SK-N-DZ (cell line): ENCODE data around the gene EPDR1. TPM values are rescaled to one million over a fixed set of nuclear protein-coding genes. Genes with fewer than 3 reads are reported as not detected.

Experiments
- DNase-seq: peaks from one replicate; pipeline ENCODE4 v3.0.0-alpha.2; 2015; ENCODE audit warnings: low spot score
- polyA plus RNA-seq, 2 experiments: library from polyadenylated mRNA; depleted of rRNA; stranded (reverse); fragments of >200 nt; gene quantifications; 2 replicates each; pipeline ENCODE4 v1.2.3, GENCODE V29; 2014

Gene EPDR1
- polyA plus RNA-seq (2014; cell fraction: cytosol; rRNA removed) = 0.38 and 0.59 TPM in 2 replicates
- 0.05 and 0.59 TPM in 2 replicates for polyA plus RNA-seq (2014; cell fraction: nucleus; rRNA removed)

DNA sequence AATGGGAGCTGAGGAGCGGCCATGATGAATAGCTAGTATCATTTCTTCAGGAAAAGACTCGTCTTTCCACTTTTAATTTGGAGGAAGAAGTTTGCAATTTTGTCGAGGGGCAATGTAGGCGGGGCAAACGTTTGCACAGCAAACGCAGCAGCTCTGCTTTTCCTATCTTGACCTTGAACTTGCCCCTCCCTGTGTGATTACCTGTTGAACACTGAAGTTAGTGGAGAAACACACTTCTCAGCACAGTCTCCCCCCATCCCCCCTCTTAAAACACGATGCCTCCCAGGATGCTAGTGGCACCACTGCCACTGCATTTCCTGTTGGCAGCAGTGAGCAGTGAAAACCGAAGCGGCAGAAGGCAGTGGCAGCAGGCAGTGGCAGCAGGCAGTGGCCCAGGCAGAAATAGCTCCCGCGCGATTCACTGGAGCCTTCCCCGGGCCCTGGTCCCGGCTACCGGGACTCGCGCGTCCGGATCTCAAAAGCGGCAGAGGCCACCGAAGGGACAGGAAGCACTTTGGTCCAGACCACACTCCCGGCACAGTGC, at the start of gene EPDR1:
TSS of gene EPDR1 (plus strand) at position 336 of the 544 bp plus-strand sequence. CDS start 300 bp downstream, outside the sequence.
- DNase-seq = peak; percentile 4

DNA sequence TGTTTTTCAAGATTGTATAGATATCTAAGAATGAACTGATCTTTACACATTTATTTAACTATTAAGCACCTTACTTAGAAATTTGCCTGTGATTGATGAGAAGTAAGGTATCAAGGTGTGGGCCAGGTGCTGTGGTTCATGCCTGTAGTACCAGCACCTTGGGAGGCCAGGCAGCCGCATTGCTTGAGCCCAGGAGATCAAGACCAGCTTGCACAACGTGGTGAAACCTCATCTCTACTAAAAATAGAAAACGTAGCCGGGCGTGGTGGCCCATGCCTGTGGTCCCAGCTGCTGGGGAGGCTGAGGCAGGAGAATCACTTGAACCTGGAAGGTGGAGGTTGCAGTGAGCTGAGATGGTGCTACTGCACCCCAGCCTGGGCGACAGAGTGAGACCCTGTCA, 38.4 kb upstream of the EPDR1 start:
- no peak for DNase-seq

DNA sequence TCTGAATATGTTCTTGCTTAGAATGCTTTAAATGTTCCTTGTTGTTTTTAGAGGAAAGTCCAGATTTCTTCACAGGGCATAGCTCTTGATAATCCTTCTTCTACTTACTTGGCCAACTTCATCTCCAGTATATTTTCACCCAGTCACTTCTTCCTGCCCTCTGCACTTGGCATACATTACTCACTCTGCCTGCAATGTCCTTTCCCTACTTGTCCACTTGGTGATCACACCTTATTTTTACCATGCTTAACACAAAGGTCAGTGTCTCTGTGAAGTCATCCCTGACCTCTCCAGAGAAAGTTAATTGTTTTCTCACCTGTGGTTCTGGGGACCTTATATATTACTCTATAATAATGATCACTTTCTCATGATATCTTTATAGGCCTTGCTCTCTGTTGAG, 27.1 kb upstream of the EPDR1 start:
- DNase-seq = no peak

DNA sequence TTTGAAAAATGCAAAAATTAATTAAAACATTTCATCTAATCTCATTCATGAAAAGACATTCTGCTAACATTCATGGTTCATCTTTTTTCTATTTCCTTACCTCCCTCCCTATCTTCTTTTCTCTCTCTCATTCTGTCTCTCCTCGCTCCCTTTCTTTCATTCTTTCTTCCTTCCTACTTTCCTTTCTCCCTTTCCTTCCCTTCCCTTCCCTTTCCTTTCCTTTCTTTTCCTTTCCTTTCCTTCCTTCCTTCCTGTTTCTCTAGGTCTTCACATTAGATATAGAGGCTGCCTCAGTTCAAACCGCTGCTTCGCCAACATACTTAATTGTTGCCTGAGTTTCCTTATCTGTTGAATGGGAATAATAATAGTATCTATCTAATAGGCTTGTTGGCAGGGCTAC, 25.8 kb upstream of the EPDR1 start:
- no peak for DNase-seq

DNA sequence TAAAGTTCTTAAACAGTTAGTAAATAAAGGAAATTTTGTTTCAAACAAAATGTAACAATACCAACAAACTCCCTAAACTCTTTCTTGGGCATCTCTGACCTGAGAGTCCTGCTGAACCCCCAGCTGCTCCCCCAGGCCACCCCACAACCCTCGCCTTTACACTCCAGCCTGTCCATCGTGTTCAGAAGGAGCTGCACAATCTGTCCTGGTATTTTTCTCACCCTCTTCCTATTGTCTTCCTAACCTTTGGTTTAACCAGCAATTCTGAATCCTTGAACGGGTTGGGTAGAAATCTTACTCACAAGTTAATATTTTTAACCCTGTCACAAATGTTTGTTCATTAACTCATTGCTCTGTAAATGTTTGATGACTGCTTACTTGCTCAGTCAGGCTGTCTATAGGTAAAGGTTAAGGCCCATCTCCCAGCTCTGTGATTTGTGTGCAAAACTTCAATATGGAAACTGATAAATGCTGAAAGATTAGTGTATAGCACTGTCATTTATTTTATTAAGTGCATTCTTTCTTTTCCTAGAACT, 20.7 kb upstream of the EPDR1 start:
- no peak for DNase-seq

DNA sequence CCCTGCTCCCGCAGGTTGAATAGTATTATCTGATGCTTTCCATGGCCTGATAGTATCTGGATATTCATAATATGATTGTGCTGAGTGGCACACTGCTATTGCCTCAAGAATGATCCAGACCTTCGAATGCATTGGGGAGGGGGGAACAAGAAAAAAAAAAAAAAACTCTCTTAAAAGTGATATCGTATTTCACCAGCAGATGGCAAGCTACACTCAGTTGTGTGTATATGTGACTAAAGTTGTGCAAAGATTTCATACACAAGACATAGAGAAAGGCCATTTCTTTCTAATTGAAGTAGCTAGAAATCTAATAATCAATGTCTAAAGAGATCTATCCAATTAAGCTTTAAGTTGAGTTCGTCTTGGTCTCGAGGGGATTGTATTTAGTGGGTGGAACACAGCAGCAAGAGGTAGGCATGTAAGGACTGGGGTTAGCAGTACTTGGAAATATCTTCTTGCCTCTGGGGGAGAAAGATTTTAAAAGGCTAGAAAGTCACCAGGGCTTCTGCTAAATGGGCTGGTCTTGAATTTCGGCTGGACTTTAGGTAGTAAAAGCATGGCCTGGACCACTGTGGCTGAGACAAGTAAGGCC, 19.1 kb upstream of the EPDR1 start:
- DNase-seq = peak; percentile 57

DNA sequence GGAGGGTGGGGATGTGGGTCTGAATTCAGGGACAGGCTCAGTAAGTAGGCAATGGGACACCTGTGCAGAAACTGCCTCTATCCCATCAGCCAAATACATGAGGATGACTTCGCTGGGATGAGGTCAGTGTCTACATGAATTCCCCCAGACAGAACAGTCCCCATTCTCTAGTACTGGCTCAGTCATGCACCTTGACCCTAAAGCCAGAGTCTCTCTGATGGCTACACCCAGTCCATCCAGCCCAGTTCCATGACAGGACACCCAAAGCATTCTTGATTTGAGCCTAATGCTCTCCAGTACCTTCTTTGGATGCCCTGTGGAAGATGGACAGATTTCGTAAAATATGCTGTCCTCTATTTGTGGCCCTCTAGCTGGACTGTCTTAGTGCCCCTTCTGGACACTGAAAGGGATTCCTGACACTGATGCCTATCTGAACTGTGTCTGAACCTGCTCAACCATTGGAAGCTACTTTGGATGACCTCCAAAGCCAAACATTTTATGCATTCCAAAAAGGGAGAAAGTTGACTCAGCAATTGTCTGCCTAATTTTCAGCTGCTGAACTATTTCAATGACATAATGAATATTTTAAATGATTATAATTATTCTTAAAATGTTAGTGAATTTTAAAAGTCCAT, 18.4 kb upstream of the EPDR1 start:
- DNase-seq = no peak

DNA sequence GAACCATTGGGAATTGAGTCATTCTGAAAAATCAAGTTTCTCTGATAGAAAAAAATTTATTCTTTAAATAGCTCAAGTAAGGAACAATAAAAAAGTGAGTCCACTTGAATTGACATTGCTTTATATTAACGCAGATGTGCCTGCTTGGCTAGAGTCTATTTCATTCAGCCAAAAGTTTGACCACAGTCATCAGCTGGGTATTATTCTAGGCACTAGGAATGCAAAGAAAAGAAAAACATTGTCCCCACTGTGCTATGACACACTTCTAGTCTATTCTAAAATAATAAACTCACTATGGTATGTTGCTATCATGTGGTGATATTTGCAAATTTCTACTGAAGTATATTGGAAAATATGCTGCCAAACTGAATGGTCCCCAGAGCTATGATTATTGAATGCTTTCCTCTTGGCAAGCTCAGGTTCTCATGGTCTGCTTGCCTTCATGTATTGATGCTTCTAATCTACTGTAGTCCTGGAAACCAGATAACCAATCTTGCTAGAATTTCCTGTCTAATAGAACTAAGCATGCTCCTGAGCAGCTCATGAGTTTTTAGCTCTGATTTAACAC, 12.1 kb upstream of the EPDR1 start:
- DNase-seq = no peak

DNA sequence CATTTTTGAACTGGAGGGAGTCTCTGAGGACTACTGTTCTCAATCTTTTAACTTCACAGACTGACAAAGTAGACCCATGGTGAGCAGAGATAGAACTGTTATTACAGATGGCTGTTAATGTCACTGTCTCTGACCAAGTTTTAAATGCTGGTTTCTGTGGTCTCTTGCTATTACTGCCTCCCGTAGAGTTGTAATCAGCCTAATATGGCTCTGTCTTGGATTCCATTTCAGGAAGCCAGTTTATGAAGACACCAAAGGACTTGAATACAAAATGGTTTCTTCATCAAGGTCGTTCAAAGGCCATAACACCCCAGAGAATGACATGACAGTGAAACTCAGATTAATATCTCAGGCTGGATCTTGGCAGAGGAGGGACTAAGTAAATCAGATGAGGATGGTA, 7.7 kb upstream of the EPDR1 start:
- no peak for DNase-seq

DNA sequence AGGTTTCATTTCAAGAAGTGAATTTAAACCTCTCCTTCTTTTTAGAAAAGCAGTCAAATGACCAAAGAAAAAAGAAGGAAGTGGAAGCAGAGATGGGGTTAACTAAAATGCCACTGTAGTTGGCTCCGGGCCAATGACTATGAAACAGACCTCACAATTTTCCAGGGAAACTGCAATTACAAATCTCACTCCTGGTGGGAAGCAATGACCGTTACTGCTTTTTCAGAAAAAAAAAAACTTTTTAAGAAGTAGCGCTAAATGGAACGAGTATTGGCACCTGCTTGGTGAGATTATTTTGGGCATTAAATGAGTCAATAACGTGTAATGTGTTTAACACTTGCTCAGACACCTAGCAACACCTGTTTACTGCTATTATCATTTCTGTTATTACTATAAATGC, 5.0 kb upstream of the EPDR1 start:
- DNase-seq = no peak

DNA sequence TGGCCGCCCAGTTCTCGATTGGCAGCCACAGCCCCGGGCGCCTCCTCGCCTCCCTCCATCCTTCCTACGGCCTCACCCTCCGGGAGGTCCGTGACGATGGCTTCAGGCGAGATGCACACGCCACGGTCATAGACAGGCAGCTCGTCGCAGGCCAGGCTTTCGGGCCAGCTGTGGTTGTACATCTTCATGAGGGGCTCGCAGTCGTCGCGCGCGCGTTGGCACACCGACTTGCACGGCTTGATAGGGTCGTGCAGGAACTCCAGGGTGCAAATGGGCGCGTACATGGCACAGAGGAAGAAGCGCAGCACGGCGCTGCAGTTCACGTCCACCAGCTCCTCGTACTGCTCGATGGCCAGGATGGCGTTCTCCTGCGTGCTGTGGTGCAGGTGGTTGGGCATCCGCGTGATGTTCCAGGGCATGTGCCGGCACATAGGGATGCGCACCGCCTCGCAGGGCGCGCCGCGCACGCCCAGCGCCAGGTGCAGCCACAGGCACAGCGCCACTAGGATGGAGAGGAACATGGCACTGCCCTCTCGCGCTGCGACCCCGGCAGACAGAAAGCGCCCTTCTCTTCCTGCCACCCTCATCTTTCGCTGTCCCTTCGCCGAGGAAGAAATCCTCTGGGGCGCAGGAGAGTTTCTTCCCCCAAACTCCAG, 4.3 kb upstream of the EPDR1 start:
- DNase-seq = peak; percentile 3

DNA sequence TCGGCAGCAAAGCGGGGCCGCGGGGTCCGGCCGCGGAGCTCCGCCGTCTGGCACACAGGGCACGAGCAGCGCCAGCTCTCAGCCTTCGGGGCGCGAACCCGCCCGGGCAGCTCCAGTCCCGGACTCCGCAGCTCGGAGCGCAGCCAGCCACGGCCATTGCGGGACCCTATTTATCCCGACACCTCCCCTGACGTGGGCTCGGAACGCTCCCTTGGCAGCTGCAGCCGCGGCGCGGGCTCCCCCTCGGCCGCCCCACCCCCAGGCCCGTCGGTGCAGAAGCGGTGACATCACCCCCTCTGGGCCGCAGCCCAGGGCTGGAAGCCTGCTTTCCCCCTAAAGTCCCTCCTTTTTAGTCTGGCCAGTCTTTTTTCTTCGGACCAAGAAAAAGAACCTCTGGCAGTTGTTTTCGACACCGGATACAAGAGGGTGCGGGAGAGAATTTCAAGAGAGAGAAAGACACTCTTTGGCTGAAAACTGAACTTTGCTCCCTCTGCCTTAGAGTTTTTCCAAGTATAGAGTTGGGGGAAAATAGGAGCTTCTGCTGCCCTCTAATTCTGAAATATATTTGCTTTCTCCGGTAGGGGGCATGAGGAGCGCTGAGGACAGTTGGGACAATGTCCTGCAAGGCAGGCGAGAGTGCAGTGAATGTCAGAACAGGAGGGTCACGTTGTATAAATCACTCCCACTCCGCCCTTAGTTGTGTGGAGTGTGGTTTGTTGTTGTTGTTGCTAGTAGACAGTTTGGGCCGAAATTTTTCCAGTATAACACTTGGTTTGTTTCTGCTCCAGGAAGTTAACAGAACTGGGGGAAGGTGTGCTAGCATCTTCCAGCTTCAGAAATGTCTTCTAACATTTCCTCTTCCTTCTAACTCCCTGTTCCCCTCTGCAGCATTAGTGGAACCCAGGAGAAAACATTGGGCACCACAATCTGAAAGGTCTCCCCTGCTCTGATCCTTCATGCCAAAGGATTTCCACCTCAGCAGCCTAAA, 3.5 kb upstream of the EPDR1 start, which contains the start of gene SFRP4:
TSS of gene SFRP4 (minus strand) at position 145 of the 988 bp plus-strand sequence. CDS start 280 bp downstream, outside the sequence.
- peak; percentile 43 for DNase-seq

DNA sequence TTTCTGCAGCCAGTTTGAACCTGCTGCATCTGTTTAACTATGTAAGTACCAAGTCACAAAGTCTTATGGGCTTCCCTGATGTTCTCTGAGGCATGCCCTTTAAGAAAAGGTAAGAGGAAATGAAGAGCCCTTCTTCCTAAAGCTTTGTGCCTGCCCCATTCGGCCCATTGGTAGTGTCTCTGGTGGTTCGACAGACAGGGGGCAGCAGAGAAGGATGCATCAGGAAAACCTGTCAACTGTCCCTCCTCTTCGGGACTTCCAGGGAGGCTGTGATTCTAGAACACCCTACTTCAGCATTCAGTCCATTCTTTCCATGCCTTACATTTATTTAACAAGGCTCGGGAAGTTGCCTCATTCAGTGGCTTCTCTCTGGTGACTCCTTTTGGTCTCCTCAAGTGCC, 1.9 kb upstream of the EPDR1 start:
- DNase-seq = no peak

DNA sequence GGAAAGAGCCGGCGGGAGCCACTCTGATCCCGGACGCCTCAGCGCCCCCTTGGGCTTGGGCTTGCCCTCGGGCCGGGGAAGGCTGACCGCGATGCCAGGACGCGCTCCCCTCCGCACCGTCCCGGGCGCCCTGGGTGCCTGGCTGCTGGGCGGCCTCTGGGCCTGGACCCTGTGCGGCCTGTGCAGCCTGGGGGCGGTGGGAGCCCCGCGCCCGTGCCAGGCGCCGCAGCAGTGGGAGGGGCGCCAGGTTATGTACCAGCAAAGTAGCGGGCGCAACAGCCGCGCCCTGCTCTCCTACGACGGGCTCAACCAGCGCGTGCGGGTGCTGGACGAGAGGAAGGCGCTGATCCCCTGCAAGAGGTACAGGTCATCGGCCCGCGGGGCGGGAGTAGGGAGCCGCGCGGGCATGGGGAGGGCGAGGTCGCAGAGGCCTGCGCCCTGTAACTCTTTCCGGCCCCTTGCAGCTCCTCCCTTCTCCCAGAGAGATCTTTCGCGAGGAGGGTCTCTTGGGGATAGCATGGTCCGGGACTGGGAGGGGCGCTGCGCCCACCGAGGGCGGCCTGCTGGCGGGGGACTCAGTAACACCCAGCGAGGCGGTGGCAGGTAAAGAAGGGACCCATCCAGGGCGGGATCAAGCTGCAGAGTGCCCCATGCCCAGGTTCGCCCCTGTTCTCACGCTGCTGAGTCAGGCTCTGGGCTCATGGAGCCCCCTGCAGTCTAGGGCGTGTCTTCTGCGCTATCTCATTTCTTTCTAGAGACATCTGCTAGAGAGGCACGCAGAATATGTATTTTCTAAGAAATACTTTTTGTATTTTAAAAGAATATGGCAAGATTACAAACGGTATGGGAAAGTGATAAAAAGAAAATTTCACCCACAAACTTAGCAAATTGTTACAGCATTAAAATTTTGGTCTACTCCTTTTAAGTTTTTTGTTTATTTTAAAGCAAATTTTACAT, 687 bp downstream of the EPDR1 start:
- DNase-seq = peak; percentile 26

DNA sequence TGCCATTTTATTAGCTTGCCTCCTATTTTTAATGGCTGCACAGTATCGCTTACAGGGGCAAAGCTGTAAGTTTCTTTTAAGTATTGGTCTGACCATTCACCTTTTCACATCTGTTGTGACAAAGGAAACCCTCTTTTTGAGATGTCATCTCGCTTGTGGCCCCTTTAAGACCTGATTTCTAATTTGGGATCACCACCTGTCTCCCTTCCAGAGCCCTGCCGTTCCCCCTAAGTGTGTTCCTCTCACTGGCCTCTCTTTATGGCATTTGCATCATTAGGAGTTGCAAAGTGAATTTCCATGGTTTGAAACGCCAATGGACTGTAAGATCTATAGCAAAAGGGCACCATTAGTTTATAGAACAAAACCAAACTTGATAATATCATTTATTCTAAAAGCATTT, 1.4 kb downstream of the EPDR1 start:
- no peak for DNase-seq

DNA sequence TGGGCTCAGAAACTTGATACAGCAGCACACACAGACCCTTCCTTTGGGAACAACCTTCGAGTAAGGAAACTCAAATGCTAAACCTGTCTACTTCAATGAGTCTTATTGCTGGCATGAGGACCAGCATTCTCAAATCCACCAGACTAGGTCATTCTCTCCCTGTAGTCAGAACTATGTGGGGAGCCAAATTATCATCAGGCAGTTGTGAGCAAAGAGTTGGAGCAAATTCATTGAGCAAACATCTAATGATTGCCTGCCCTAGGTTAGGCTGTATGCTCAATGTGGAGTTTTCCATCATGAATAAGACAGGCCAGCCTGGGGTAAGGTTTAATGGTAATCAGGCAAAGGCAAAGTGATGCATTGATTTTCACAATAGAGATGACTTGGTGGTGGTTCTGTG, 3.6 kb downstream of the EPDR1 start:
- no peak for DNase-seq

DNA sequence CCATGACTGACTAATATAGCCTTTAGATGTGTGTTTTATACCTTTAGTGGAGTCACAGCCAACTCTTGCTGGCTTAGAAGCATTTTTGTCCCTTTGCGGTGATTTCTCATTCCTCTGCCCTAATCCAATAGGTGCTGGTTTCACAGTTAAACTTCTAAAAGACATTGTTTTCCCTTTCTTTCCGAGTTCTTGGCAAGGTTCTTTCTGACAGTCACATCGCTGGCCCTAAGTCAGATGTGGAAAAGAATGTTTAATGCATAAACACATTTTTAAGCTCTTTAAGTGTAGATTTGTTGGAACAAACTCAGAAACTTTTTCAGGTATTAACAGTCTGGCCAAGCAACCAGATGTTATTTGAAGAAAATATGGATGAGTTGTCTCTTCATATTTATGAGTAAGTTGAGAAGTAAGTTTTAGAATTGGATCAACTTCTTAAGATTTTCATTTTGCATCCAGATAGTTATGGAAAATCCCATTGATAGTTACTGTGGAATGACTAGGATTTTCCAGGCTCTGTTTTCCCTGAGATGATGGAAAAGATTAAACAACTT, 4.1 kb downstream of the EPDR1 start:
- no peak for DNase-seq

DNA sequence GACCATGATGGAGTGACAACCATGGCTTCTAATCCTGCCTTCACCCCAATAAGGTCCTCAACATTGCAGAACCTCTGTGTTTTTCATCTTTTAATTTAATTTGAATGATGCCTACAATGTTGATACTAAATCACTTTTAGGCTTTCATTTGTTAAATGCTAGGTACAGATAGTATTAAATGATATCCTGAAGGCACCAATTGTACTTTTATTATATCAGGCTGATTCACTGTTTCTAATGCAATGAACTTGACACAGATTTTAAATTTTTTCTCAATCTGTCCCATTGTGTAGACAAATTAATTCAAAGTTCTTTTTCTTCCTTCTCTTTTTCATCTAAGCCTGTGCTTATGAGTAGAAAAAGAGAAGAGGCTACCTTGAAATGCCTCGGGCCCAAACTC, 5.2 kb downstream of the EPDR1 start:
- no peak for DNase-seq

DNA sequence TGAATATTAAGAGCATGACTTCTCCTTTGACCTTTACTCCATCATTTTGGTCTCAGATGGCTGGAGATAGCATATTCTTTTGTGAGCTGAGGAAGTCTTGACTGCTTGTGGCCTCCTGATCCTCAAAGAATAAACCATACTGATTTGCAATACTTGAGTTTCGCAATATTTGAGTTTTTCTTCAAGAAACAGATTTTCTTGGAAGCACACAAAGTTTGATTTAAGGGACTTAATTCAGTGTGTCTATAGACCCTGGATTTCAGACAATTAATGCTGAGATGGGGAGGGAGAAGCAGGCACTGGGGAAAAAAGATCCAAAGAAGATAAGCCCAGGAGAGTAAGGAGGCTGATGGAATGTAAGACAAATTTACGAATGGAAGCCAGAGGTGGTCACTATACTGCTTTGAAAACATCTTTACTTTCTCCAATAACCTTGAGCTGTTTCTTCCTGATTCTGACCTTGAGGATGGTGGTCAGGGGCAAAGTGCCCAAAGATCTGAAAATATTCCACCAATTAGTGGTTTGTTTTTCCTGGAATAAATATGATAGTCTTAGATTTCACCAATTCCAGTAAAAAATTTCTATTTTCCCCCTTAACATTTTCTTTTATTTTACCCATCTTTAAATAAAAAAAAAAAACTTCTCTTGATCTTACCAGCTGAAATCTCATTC, 7.5 kb downstream of the EPDR1 start:
- DNase-seq = no peak
